NCI-H128 (cell line): ENCODE data around the gene ANKZF1.

Source experiments
- DNase-seq: peaks from one replicate; lab custom pipeline; 2025; ENCODE audit not compliant: unreplicated experiment; lab: John Stamatoyannopoulos, UW

The ANKZF1 gene

GRCh38 chr2:219207884-219208740, 21.5 kb upstream of the ANKZF1 start:
- DNase-seq, result no peak

GRCh38 chr2:219209236-219210195, 20.1 kb upstream of the ANKZF1 start:
- no peak for DNase-seq

GRCh38 chr2:219210196-219210885, 19.3 kb upstream of the ANKZF1 start:
- no peak for DNase-seq

- no peak for DNase-seq
Measured at GRCh38 chr2:219210886-219211362, 18.7 kb upstream of the ANKZF1 start.

GRCh38 chr2:219213026-219213415, 16.6 kb upstream of the ANKZF1 start:
- DNase-seq, result no peak

GRCh38 chr2:219213486-219214071, 16.0 kb upstream of the ANKZF1 start:
- no peak for DNase-seq

GRCh38 chr2:219214141-219214540, 15.5 kb upstream of the ANKZF1 start:
- DNase-seq, result no peak

- no peak for DNase-seq
Measured at GRCh38 chr2:219214786-219215185, 14.8 kb upstream of the ANKZF1 start.

GRCh38 chr2:219215871-219216534, 13.6 kb upstream of the ANKZF1 start:
- no peak for DNase-seq

GRCh38 chr2:219216535-219216915, 13.1 kb upstream of the ANKZF1 start:
- DNase-seq, result no peak

GRCh38 chr2:219218217-219218731, 11.3 kb upstream of the ANKZF1 start:
- DNase-seq, result no peak

- DNase-seq, result peak; percentile 85
Measured at GRCh38 chr2:219218732-219219701, 10.6 kb upstream of the ANKZF1 start, which contains the start of gene ABCB6. Gene ABCB6 (minus strand): TSS chr2:219218958. CDS start chr2:219218673, 285 bp downstream.

- DNase-seq, result no peak
Measured at GRCh38 chr2:219219784-219220532, 9.6 kb upstream of the ANKZF1 start.

- DNase-seq, result no peak
Measured at GRCh38 chr2:219220652-219221402, 8.8 kb upstream of the ANKZF1 start.

GRCh38 chr2:219221957-219222518, 7.6 kb upstream of the ANKZF1 start:
- DNase-seq, result no peak

GRCh38 chr2:219223831-219224610, 5.6 kb upstream of the ANKZF1 start:
- no peak for DNase-seq
